ENCODE results near the gene HOXC12.
A peak's percentile ranks its signal among the peaks of the same experiment; 100 is the strongest.

Gene HOXC12

GRCh38 chr12:53985692-53985993, 30.9 kb downstream of the HOXC12 start:
- no peak for DNase-seq

- no peak for DNase-seq
These were observed 31.4 kb downstream of the HOXC12 start for GRCh38 chr12:53985994-53986685.

GRCh38 chr12:53986686-53987483, 32.2 kb downstream of the HOXC12 start:
- no peak for DNase-seq

GRCh38 chr12:53987787-53988230, 33.1 kb downstream of the HOXC12 start:
- no peak for DNase-seq

- DNase-seq: no peak
These were observed 34.0 kb downstream of the HOXC12 start for GRCh38 chr12:53988541-53989226.

GRCh38 chr12:53989227-53990113, 34.8 kb downstream of the HOXC12 start:
- peak; percentile 89 for DNase-seq

- peak; percentile 87 for DNase-seq
These were observed 35.8 kb downstream of the HOXC12 start for GRCh38 chr12:53990311-53991076.

DNA sequence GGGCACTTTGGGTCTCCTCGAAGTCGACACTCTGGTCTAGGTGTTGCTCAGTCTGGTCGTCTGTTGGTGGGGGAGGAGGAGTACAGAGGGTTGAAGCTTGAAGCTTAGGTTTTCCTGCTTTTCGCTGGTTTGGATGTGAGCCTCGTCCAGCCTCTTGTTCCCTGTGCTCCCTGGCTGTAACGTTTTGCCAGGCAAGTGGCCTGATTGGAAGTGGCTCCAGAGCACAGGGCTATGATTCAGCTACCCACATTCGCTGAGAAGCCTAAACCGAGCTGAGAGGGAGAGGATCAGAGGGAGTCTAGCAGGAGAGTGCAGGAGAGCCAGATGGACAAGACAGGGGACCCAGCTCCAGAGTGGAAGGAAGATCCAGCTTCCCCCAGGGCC, 36.4 kb downstream of the HOXC12 start:
- peak; percentile 83 for DNase-seq

DNA sequence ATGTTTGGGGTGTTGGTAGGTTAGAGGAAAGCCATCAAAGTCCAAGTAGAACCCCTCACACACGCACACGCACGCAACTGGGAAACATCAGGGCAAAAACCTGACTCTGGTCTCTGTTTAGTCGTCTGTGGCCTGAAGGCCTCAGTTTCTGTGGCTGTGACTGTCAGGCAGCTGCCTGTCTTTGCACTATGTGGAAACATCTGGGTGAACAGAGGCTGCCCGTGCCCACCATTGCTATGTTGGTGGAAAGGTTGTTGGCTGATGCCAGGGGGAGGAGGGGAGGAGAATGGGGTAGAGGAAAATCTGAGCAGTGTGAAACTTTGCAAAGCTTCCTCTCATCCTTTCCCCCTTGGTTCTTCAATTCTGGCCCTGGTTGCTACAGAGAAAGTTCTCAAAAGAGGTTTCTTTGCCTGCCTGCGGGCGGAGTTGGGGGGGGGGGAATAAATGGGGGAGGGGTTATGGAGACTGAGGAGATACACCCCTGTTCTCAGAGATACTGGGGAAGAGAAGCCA, 37.7 kb downstream of the HOXC12 start:
- DNase-seq: no peak

DNA sequence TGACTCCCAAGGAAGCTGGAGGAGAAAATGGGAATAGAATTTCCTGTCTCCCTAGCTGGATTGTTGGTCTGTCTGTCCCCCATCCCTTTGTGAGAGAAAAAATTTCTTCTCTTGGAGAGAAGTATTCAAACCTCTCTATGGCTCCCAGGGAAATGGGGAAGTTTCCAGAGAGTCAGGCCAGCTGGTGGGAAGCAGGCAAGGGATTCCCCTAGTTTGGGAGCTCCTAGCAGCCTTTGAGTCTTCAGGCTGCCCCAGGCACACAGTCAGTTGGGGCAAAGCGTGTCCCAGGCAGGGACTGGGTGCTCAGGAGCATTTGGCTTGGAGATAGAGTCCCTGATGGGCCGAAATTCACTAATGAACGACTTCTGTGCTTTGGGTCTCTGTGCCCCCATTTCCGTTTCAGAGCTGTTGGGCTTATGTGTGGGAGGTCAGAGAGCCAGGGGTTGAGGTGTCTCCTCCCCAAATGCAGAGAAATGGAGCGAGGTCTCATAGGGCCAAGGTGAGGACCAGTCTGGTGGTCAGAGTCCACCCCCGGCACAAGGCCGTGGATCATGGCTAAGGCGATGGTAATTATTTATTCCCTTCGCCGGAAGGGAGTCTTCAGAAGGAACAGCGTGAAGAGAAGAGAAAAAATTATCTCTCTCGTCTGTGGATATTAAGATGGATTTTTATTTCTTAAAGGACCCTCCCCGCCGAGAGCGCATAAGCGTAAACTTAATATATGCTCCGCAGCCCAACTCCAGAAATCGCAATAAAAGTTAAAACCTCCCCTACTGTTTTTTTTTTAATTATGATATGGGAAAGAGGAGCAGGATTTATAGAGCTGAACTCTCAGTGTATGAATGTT, 38.7 kb downstream of the HOXC12 start:
- no peak for DNase-seq

GRCh38 chr12:53994009-53994263, 39.2 kb downstream of the HOXC12 start:
- DNase-seq: no peak

DNA sequence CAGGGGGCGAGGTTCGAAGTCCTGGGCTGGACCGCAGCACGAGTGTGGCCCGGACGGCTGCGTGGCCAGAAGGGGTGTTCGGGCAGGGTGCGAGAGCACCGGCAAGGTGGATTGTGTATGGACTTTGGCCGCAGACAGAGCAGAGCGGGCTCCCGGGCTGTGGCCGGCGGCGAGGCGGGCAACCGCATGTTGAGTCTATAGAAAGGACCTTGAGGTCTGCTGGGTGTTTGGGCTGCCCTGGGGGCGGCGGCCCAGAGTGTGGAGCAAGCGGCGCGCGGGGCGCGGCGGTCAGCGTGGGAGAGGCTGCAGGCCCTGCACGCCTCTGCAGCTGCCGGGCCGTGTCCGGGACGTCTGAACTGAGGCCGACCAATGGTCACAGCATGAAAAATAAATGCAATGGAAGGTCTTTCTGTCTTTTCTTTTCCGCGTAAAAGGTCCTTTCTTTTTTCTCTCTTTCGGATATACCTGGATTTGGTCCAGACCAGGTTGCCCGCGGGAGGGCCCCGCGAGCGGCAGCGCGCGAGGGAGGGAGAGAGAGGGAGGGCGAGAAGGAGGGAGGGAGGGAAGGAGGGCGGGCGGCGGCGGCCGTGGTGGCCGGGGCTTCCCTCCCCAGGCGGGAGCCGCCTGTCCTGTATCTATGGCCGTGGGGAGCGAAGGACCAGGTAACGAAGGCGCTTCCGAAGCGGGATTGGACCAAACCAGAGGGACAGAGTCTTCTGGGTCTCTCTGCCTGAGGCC, 39.7 kb downstream of the HOXC12 start:
- no peak for DNase-seq

DNA sequence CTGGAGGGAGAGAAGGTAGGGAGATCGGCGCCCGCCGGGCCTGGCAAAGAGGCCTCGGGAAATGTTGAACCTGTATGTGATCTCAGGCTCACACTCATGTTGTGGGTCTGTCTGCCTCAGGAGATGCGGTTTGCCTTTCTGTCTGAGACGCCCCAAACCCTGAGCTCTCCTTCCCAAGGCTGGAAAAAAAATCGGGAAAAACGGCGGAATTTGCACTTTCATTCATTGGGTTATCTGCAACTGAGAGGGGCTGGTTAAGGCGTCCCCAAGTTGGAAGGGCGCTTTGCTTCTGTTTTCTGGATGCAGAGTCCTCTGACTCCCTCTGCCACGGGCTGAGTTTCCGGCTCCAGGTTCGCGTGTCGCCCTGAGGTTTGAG, 40.3 kb downstream of the HOXC12 start:
- DNase-seq: no peak

GRCh38 chr12:53995378-53996239, 40.9 kb downstream of the HOXC12 start:
- DNase-seq: peak; percentile 84

DNA sequence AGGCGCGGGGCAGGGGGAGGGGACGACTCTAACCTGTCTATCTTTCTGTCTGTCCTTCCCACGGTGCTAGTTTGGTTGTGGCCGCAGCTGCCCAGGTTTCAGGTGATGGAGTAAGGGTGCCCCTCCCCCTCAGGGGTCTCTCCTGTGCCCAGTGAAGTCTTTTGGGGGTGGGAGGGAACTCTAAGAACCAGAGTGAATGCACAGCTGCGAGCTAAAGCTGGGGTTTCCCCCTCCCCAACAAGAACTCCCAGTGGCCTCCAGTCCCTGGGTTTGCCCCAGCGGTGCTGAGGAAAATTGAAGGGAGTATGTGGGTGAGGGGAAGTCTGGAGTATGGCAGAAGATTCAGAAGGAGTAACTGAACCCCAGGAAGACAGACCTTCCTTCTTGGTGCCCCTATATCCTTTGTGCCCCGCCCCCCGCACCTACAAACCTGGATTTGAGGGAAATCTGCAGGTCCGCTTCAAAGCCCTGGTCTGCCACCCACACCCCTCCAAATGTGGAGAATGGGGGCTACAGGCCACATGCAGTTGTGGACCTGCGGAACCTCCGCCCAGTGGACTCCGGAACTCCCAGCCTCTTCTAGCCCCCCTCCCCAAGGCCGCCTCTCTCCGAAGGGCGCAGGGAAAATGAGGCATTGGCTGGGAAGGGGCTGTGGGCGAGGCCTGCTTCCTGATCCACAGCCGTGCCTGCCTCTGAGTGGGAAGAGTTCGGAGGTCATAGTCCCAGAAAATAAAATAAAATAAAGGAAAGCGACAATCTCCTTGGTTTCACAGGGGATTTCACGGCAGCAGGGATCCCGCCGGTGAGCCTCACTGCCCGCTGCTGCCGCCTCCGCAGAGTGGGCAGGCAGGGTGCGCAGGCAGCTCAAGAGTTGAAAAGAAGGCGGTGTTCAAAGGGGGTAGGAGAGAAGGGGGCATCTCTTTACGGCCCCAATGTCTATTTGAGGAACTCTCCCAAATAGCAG, 41.8 kb downstream of the HOXC12 start:
- no peak for DNase-seq

GRCh38 chr12:53997204-53998109, 42.8 kb downstream of the HOXC12 start:
- DNase-seq: no peak

All from fibroblast of skin of right quadriceps (primary cell).